GM12875 (cell line): Measurements from ENCODE around the gene IKZF1.

Source experiments
- H3K4me3 ChIP-seq: one replicate; pipeline ENCODE4 v1.5.1; 2011; ENCODE audit warnings: low read depth, low read length, control low read depth
- CTCF ChIP-seq: IDR thresholded peaks from 2 replicates; pipeline ENCODE4 v1.5.1; 2011; ENCODE audit warnings: low read depth, mild to moderate bottlenecking, control low read depth, inconsistent platforms, low read length, moderate library complexity, borderline replicate concordance; ENCODE audit not compliant: insufficient read depth

The IKZF1 gene

DNA sequence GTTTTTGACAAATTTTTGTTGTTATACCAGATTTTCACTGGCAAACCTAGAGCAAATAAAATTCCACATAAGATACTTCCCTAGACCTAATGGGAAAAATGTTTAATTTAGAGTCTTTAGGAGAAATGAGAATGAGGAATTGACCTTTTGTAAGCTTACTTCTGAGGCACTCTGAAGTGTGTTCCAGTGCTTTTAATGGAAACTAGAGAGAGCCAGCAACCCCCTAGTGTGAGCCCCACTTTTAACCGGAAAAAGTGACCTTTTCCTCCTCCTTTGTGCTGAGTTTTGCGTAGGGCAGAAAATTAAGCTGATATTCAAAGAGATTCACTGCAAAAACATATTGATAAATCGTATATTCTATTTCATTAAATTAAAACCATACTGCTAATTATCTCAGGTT lies 5.2 kb downstream of the IKZF1 start:
- no peak for TF ChIP-seq CTCF
- peak overlapping the region; percentile 49 for H3K4me3 ChIP-seq

GRCh38 chr7:50310361-50310760 lies 5.8 kb downstream of the IKZF1 start:
- no peak for TF ChIP-seq CTCF
- H3K4me3 ChIP-seq: peak overlapping the region; percentile 31

- no peak overlapping the region for H3K4me3 ChIP-seq
- no peak for TF ChIP-seq CTCF
Measured at GRCh38 chr7:50310956-50311355, 6.4 kb downstream of the IKZF1 start.

GRCh38 chr7:50312250-50313162 lies 8.0 kb downstream of the IKZF1 start:
- H3K4me3 ChIP-seq: no peak overlapping the region
- TF ChIP-seq CTCF: no peak

DNA sequence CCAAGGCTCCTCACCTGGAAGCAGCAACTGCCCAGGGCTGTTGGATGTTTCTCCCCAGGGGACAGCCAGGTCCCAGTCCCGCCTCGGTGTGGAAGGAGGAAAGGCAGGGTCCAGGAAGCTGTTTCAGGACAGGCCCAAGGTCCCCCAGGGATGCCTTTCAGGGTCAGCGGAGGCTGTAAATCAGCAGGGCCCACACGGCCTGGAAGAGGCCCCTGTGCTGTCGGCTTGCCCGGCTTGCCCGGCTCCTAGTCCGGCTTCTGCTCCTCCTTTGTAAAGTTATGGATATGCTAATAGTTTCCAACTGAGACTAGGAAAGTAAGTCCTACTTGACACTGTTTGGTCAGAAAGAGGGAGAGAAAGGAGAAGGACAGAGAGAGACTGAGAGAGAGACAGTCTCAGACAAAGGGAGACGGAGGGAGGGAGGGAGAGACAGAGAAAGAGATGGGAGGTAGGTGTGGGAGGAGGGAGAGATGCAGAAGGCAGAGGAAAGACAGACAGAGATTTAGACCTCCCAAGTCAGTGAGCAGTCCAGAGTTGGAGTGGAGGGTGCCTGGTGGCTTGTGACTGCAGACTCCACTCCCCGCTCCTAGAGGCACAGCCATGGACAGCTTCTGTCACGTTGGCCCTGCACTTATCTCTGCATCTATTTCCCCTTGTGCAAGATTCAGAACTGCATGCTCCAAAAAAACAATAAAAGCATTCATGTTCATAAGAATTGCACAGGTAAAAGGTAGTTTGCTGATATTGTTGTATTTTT lies 10.5 kb downstream of the IKZF1 start:
- TF ChIP-seq CTCF: no peak
- peak overlapping the region; percentile 4 for H3K4me3 ChIP-seq

GRCh38 chr7:50315739-50316671 lies 11.5 kb downstream of the IKZF1 start:
- no peak for TF ChIP-seq CTCF
- H3K4me3 ChIP-seq: no peak overlapping the region
